Measurements from ENCODE around the gene PPID. TPM values are rescaled to one million over a fixed set of nuclear protein-coding genes. Genes with fewer than 3 reads are reported as not detected.

PPID gene
- total RNA-seq, 1 experiment from 2014 or later: 23.3 TPM

DNA sequence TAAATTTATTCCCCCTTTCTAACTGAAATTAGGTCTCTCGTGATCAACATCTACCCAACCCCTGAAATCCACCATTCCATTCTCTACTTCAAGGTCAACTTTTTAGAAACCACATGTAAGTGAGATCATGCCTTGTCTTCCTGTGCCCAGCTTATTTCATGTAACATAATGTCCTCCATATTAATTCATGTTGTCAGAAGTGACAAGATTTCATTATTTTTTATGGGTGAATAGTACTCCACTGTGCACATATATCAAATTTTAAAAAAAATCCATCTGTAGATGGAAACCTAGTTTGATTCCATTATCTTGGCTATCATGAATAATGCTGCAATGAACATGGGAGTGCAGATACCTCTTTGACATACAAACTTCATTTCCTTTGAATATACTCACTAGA is 1.5 kb downstream of the PPID start:
- intact Hi-C loops (cut with micrococcal nuclease; ENCODE audit: unreplicated experiment): no loop called here
- BruUV-seq (replicated peaks): TSS peak; percentile 63
- H3K9me3 ChIP-seq (ENCODE audit: control insufficient read depth, insufficient read depth, low read depth, low read length): no peaks in the 10 kb centered on the region
- no peaks in the 10 kb centered on the region; the same call in 1 of the 2 replicates for H3K4me1 ChIP-seq (ENCODE audit: control insufficient read depth, insufficient read depth, low read length)
- H3K4me3 ChIP-seq (ENCODE audit: low read depth in 2 of 2, low read length in 2 of 2): peak overlapping the region in 1 of 2 experiments; percentile 89; a peak in 2 of 4 replicates
- no peaks in the 10 kb centered on the region for H3K27me3 ChIP-seq (ENCODE audit: control insufficient read depth, insufficient read depth, low read length)
- CTCF ChIA-PET: no interaction called here
- ATAC-seq: no peak
- peaks cover 27% of the 10 kb centered on the region for H3K36me3 ChIP-seq (ENCODE audit: control insufficient read depth, insufficient read depth, low read length)
- no peak for TF ChIP-seq TCF7L2 (IDR thresholded peaks at IDR 0.05; ENCODE audit: low read depth, low read length)
- TF ChIP-seq, protein P1, sequence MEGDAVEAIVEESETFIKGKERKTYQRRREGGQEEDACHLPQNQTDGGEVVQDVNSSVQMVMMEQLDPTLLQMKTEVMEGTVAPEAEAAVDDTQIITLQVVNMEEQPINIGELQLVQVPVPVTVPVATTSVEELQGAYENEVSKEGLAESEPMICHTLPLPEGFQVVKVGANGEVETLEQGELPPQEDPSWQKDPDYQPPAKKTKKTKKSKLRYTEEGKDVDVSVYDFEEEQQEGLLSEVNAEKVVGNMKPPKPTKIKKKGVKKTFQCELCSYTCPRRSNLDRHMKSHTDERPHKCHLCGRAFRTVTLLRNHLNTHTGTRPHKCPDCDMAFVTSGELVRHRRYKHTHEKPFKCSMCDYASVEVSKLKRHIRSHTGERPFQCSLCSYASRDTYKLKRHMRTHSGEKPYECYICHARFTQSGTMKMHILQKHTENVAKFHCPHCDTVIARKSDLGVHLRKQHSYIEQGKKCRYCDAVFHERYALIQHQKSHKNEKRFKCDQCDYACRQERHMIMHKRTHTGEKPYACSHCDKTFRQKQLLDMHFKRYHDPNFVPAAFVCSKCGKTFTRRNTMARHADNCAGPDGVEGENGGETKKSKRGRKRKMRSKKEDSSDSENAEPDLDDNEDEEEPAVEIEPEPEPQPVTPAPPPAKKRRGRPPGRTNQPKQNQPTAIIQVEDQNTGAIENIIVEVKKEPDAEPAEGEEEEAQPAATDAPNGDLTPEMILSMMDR (IDR thresholded peaks at IDR 0.05): no peak
- TF ChIP-seq SIN3A (IDR thresholded peaks at IDR 0.05; ENCODE audit: borderline replicate concordance, insufficient read depth, low read depth, low read length): no peak
- TF ChIP-seq, protein P2, sequence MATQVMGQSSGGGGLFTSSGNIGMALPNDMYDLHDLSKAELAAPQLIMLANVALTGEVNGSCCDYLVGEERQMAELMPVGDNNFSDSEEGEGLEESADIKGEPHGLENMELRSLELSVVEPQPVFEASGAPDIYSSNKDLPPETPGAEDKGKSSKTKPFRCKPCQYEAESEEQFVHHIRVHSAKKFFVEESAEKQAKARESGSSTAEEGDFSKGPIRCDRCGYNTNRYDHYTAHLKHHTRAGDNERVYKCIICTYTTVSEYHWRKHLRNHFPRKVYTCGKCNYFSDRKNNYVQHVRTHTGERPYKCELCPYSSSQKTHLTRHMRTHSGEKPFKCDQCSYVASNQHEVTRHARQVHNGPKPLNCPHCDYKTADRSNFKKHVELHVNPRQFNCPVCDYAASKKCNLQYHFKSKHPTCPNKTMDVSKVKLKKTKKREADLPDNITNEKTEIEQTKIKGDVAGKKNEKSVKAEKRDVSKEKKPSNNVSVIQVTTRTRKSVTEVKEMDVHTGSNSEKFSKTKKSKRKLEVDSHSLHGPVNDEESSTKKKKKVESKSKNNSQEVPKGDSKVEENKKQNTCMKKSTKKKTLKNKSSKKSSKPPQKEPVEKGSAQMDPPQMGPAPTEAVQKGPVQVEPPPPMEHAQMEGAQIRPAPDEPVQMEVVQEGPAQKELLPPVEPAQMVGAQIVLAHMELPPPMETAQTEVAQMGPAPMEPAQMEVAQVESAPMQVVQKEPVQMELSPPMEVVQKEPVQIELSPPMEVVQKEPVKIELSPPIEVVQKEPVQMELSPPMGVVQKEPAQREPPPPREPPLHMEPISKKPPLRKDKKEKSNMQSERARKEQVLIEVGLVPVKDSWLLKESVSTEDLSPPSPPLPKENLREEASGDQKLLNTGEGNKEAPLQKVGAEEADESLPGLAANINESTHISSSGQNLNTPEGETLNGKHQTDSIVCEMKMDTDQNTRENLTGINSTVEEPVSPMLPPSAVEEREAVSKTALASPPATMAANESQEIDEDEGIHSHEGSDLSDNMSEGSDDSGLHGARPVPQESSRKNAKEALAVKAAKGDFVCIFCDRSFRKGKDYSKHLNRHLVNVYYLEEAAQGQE (IDR thresholded peaks at IDR 0.05; ENCODE audit: insufficient read depth in 1 of 2, low read depth in 2 of 2, low read length in 1 of 2): no peak
- no peak for TF ChIP-seq POLR2AphosphoS5 (IDR thresholded peaks at IDR 0.05; ENCODE audit: low read depth, low read length)
- DNase-seq (ENCODE audit: low read depth, low spot score): no peak
- POLR2A ChIA-PET: interaction anchor here (0.8 kb wide), 1 partner anchor 779 kb away, joined by 3 read pairs; no protein-coding TSS in a partner anchor
- H3K27ac ChIP-seq (ENCODE audit: low read length): no peak overlapping the region
- in situ Hi-C loops (cut with HindIII; ENCODE audit: low pct_unique_long_range_greater_than_20kb, low sequenced_read_pairs): no loop called here

DNA sequence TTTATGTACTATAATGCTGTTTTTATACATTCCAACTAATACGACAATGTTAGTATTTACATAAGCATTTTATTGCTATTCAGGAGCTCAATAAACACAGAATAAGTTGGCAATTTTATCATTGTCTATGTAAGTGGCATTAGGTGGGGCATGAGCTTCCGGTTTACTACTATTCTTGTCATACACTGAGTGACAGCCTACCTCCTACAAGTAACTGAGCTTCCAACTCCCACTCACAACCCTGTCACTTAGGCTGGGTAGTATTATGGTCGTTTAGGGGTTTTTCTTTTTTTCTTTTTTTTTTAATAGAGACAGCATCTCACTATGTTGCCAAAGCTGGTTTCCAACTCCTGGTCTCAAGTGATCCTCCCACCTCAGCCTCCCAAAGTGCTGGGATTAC is 7.4 kb downstream of the PPID start:
- intact Hi-C loops (cut with micrococcal nuclease; ENCODE audit: unreplicated experiment): no loop called here
- TF ChIP-seq TCF7L2 (IDR thresholded peaks at IDR 0.05; ENCODE audit: low read depth, low read length): no peak
- TF ChIP-seq, protein P2 (IDR thresholded peaks at IDR 0.05; ENCODE audit: insufficient read depth in 1 of 2, low read depth in 2 of 2, low read length in 1 of 2): no peak
- no peaks in the 10 kb centered on the region for H3K27me3 ChIP-seq (ENCODE audit: control insufficient read depth, insufficient read depth, low read length)
- in situ Hi-C loops (cut with HindIII; ENCODE audit: low pct_unique_long_range_greater_than_20kb, low sequenced_read_pairs): no loop called here
- ChIA-PET POLR2A (no interaction called here), CTCF (no interaction called here)
- H3K4me3 ChIP-seq (ENCODE audit: low read depth in 2 of 2, low read length in 2 of 2): no peak overlapping the region
- no peak overlapping the region for H3K27ac ChIP-seq (ENCODE audit: low read length)
- no peak for ATAC-seq
- DNase-seq (ENCODE audit: low read depth, low spot score): no peak
- peaks cover 36% of the 10 kb centered on the region for H3K36me3 ChIP-seq (ENCODE audit: control insufficient read depth, insufficient read depth, low read length)
- H3K9me3 ChIP-seq (ENCODE audit: control insufficient read depth, insufficient read depth, low read depth, low read length): no peaks in the 10 kb centered on the region
- H3K4me1 ChIP-seq (ENCODE audit: control insufficient read depth, insufficient read depth, low read length): no peaks in the 10 kb centered on the region
- BruUV-seq (replicated peaks): no TSS peak

All from Panc1 (cell line).